SK-N-DZ (cell line): ENCODE results near the gene PLB1.
"Not testable (repeated sequence)": the region's sequence is repeated elsewhere in the genome, so short reads cannot be mapped to it uniquely, and the experiment has no call there.

Experiments
- DNase-seq: peaks from one replicate; pipeline ENCODE4 v3.0.0-alpha.2; 2015; ENCODE audit warnings: low spot score

Gene PLB1

DNA sequence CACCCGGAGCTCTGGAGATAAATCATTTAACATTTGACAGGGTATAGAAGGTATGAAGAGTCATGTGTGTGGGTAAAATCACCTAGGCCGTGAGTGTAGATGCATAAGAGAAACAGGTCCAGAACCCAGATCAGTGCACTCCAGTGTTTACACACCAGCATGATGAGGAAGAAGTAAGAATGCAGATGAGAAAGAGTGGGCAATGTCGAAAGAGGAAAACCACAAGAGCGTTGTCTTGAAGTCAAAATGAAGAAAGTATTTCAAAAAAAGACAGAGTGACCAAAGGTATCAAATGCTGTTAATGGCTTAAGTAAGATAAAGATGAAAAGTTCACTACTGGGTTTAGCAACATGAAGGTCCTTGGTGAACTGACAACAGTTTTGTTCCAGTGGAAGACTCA is 32.0 kb upstream of the PLB1 start:
- no peak for DNase-seq

DNA sequence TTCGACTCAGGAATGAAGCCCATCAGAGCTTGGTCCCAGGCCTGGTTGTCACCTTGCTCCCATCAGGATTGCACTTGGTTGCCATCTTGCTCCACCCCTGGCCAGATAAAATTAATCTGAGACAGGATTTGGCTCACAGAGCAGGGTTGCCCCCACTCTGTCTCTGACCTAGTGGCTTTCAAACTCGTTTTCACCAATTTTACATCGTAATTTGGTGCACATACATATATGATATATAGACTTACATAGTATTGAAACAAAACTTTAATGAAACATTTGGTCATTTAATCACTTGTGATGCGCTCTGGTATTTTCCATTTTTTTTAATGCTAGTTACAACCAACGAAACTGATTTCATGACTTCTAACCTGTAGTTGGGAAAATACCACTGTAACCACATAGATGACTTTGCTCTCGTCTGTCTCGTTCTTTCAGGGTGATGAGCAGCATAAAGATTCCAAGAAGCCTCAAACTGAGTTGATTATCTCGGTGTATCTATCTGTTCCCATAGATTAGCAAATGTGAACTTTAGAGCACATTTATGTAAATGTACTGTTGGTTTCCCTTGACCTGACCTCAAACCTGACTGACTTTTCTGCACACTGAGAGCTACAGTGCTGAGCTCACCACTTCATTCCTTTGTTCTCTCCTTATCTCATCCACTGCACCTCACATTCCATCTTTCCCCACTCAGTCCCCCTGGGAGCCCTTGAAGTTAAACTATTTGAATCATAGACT is 30.5 kb upstream of the PLB1 start:
- no peak for DNase-seq

DNA sequence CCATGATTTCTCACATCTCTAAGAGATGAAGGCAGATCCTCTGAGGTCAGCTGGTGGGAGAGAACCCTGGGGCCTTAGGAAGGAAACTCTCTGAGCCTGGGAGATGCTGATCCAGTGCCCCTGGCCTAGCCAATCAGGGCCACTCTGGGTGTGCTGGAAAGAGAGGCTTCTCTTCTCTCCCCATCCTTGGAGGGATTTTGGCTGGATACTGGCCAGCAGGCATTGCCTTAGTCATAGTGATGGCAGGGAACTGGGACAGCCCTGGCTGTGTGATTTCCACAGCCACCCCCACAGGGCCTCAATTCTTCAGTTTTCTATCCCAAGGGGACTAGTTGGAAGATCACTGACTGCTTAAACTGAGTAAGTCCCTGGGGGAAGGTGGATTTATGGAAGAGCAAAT is 26.6 kb upstream of the PLB1 start:
- DNase-seq: no peak

DNA sequence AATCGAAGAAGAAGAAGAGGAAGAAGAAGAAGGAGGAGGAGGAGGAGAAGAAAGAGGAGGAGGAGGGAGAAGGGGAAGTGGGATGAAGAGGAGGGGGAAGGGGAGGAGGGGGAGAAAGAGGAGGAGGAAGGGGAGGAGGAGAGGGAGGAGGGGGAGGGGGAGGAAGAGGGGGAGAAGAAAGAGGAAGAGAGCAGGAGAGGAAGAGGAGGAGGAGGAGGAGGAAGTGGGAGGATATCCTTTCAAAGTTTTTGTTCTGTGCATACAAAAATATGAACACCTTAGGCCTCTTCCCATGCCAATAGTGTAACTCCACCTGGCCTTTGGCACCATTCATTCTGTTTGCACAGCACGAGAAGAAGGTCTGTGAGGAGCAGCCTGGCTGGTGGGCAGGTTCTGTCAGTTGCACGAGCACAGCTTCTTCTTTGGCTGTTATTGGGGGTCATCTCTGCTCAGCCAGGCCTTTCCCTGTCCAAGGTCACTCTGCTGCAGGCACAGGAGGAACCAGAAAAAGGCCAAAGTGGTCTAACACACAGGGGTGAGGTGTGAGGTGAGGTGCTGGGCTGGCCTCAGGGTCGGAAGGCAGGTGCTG is 25.8 kb upstream of the PLB1 start:
- DNase-seq: no peak

DNA sequence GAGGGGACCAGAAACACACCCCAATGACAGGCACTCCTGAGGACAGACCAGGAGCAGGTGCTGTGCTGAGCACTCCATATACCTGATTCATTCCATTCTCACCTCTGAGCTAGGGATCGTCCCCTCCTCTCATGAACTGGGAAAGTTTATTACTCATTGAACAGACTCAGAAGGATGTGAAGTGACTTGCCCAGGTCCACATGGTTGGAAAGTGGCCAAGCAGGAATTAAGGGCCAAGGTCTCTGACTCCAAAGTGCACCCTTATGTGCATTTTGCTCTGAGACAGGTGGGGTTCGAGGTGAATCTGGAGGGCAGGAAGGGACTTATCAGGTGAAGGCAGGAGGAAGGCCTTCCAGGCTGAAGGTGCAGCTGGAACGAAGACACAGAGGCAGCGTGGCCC is 25.1 kb upstream of the PLB1 start:
- DNase-seq: no peak

DNA sequence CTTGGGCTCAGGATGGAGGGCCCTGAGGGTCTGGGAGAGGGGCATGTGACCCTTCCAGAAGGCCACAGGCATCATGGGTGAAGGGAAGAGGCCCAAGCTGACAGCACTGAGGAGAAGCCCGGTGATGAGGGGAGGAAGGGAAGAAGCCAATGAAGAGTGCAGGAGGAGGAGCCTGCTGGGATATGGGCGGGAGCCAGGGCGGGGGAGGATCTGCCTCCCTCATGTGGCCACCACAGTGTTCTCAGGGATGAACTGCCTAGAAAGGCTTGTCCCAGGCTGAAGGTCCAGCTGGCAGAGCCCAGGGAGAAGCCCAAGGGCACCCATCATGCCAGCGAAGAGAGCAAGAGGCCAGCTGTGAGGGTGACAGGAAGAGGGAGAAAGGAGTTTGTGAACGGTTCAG is 24.6 kb upstream of the PLB1 start:
- peak; percentile 13 for DNase-seq

DNA sequence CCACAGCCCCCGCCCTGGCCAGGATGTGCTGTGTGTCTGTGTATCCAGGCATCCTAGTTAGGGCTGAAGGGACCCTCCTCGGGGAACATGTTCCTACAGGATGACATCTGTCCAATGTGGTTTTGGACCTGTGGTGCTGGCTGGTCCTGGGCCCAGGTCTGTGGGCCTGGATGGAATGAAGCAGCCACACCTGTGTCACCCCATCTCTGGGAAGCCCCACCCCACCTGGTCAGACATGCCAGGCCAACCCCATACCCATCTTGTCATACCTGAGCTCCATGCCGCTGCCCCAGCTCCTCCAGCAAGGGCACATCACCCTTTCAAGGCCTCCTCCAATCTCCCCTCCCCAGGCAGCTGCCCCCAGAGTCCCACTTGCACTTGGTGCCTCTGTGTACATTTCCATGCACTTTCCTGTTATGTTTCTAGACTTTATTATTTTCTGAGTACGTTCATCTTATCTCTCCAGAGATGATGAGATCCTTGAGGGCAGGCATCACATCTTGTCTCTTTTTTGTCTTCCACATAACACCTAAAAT is 24.1 kb upstream of the PLB1 start:
- no peak for DNase-seq

DNA sequence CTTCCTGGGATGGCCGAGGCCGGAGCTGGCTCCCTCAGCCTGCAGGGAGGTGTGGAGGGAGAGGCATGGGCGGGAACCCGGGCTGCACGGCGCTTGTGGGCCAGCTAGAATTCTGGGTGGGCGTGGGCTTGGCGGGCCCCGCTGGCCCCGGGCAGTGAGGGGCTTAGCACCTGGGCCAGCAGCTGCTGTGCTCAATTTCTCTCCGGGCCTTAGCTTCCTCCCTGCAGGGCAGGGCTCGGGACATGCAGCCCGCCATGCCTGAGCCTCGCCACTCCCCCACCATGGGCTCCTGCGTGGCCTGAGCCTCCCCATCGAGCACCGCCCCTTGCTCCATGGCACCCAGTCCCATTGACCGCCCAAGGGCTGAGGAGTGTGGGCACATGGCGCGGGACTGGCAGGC is 23.2 kb upstream of the PLB1 start:
- not testable (repeated sequence) for DNase-seq

DNA sequence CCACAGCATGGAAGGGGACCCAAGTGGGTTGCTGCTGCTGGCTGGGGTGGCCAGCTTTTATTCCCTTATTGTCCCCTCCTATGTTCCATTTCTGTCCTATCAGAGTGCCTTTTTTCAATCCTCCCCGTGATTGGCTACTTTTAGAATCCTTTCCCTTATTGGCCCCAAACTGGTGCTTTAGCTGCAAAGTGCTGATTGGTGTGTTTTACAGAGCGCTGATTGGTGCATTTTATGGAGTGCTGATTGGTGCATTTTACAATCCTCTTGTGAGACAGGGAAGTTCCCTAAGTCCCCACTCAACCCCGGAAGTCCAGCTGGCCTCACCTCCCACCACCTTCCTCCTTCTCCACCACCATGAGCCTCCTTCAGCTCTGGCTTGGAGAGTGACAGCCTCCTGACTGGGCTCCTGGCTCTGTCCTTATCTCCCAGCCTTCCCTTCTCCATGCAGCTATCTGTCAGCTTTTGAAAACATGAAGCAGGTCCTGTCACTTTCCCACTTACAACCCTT is 20.7 kb upstream of the PLB1 start:
- DNase-seq: no peak

DNA sequence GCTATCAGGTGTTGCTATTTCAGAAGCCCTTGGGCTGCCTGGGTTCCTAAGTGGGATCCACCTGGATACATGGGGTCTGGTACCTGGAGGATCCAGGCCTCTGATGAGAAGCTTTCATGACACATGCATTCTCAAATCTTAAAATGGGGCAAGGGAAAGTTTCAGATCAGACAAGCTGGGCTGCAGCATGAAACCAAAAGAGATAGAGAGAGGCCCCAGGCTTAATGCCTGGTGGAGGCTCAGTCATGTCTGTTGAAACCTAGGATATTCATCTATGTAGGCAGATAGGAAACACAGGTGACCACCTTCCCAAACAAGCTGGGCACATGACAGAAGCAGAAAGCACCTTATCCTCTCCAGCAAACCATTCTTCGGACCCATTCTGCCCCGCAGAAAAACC is 18.8 kb upstream of the PLB1 start:
- DNase-seq: no peak

DNA sequence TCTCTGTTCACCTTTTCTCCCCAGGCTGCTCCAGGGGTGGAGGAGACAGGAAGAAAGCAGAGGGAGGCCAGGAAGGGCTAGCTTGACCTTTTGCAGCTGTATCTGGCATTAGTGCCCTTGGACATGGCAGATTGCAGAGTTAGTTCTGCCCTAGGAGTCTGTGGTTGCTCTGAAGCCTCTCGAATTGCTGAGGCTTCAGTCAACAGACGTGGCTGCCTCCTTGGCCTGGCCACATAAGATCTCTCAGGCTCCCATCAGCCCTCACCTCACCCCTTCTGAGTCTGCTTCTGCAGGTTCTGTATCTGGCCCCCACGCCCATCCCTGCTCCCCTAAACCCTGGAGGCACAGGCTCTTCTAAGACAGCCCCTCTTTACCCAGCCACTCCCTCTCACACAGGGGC is 18.2 kb upstream of the PLB1 start:
- no peak for DNase-seq

DNA sequence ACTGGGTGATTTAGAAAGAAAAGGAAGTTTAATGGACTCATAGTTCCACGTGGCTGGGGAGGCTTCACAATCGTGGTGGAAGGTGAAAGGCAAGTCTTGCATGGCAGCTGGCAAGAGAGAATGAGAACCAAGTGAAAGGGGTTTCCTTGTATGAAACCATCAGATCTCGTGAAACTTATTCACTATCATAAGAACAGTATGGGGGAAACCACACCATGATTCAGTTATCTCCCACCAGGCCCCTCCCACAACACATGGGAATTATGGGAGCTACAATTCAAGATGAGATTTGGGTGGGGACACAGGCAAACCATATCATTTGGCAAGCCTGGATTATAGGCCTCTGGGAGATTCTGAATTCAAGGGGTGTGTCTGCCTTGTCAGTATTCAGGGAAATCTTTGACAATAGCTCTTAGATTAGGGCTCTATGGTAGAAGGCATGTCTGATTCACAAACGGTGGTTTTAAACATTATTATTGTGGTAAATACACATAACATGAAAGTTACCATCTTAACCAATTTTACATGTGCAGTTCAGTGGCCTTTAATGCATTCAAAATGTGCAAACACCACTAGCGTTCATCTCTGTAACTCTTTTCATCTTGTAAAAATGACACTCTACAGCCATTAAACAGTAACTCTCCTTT is 15.3 kb upstream of the PLB1 start:
- no peak for DNase-seq

DNA sequence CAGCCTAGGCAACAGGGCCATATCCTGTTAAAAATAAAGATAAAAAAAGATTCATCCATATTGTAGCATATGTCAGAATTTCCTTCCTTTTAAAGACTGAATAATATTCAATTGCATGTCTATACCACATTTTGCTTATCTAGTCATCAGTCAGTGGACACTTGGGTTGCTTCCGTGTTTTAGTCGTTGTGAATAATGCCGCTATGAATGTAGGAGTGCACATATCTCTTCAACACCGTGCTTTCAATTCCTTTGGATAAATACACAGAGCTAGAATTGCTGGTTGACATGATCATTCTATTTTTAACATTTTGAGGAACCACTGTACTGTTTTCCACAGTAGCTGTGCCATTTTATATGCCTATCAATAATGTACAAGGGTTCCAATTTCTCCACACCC is 14.0 kb upstream of the PLB1 start:
- DNase-seq: no peak

DNA sequence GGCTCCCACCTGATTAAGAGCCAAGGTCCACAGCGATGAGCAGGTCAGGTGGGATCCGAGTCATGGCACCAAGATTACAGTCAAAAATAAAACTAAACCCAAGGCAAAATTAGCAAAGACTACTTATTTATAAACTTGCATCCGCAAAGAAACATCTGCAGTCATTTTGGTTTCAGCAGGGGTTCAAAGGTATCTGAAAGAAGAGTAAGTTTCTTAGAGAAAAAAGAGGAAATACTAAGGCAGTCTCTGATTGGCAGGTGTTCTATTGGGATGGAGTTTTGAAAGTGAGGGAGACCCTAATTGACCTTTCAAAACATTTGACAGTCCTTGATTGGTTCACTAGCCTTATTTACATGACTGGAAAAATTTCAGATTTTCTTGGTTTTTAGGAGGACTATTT is 11.0 kb upstream of the PLB1 start:
- no peak for DNase-seq

DNA sequence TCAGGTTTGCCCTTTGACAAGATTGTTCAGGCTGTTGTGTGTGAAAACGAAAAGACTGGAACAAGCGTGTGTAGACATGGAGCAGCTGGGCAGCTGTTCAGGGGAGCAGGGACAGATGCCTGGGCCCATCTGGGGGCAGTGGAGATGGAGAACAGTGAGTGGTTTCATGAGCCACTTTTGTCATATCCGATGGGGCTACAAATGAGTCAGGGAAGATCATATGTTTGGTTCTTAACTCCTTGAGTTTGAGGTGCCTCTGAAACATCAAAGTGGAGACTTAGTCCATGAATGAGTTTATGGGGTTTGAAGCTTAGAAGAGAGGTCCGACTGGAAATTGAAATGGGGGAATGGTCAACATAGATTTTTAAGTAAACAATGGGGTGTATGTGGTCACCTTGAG is 9.3 kb upstream of the PLB1 start:
- DNase-seq: no peak

DNA sequence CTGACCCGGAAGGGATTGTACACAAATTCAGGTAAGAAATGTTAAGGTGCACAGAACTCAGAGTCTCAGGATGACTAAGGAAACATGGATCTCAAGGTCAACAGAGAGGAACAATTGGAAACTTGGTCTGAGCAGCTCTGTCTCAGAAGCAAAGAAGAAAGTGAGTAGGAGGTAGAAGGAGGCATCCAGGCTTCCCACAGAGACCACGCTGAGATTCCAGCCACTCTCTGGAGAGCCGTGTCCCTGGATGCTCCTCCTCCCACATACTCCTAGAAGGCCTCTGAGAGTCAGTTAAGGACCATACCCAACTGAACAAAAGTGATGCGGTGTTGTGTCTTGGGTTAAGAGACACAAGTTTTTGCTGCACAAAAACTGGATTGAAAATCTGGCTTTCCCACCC is 8.6 kb upstream of the PLB1 start:
- no peak for DNase-seq

DNA sequence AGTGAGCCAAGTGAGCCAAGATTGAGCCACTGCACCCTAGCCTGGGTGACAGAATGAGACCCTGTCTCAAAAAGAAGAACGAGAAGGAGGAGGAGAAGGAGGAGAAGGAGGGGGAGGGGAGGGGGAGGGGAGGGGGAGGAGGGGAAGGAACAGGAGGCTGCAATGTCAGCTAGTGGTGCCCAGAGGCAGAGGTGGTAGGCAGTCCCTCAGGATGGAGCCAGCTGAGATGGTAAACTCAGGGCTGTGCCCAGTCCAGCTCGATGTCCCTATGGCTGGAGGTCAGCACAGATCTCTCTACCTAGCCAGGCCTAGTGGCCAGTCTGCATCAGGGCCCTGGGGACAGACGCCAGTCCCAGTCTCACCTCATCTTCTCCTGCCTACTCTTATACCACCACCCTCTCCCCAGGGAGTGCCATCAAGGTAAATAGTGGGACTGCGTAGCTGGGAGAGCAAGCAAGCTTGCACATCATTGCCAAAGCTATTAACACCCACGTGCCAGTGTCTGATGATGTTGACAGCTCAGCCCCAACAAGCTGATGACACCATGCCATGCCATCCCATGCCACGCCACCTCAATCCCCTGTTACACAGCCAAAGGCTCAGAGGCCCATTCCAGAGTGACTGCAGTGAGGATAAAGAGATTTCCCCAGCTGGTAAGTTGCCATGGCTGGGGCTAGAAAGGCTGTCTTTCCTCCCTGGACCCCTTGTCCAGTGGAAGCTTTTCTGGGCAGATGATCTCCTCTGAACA is 7.6 kb upstream of the PLB1 start:
- no peak for DNase-seq

DNA sequence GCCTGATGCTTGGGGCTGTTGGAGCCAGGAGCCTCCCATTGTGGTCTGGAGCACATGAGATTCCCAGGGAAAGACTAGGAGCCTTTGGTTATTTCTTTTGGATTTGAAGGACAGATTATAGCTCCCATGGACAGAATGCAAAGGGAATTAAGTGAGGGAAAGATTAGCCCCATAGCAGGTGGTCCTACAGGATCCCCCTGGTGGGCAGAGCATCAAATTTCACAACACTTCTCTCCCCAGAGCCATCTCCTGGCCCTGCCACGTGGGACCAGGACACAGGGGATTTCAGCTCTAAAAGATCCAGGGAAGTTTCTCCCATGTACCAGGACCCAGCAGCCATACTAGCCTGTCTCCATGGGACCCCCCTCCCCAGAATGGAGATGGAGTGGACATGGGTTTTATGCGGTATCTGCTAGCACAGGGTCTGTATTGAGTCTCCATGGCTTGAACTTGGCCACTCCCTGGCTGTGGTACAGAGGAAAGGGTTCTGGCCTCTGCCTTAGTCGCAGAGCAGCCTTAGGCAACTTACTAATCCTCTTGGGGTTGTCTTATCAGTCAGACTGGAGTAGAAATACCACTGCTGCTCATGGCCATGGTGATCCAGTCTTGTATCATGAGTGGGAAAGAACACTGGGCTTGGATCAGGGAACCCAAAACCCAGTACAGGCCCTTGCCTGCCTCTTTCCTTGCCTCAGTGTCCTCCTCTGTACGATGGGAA is 6.8 kb upstream of the PLB1 start:
- DNase-seq: no peak

DNA sequence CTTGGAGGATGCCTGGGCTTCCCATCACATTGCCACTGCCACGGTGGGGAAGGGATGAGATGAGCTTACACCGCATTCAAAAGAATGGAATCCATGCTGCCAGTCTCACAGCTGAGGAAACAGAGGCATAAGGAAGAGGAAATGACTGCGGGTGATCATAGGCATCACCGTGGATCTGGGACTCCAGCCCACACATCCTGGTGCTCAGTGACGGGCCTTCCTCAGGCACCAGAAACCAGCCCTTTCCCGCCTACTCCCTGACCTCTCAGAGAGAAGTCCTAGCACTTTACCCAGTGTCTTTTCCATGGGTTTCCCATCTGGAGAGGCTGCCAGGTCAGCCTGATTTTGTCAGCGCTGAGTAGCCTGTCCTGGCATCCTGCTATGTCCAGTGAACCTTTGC is 5.3 kb upstream of the PLB1 start:
- no peak for DNase-seq

DNA sequence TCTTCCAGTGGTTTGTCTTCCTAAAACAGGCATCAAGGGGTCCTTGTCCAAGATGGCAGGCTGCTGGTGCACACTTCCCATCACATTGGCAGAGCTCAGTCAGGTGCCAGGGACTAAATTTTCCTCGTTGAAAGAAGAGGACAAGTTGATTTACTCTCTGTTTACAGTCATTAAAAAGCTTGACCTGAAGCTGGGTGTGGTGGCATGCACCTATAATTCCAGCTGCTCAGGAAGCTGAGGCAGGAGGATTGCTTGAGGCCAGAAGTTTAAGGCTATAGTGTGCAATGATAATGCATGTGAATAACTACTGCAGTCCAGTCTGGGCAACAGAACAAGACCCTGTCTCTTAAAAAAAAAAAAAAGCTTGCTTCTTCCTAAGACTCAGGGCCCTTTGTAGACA is 3.6 kb upstream of the PLB1 start:
- DNase-seq: no peak

DNA sequence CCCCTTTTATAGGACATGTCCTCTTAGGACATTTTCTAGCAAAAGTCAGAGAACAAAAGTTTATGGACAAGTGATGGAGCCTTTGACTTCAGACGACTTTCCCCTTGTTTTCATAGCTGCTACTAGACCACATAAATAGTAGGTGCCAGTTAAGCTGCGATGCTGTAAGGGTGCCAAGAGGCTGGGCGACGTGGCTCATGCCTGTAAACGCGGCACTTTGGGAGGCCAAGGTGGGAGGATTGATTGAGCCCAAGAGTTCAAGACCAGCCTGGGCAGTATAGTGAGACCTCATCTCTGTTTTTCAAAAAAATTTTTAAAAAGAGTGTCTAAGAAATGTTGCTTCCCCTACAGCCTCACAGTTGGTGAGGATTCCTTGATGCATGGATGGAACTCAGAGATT is 2.2 kb upstream of the PLB1 start:
- no peak for DNase-seq
